Liver (tissue), 9 donors: ENCODE results near the gene NAT9. TPM values are rescaled to one million over a fixed set of nuclear protein-coding genes. Genes with fewer than 3 reads are reported as not detected.

ENCODE experiments used
- DNase-seq: peaks from one replicate; pipeline ENCODE4 v3.0.0-alpha.2; 2017; ENCODE audit warnings: low spot score
- H3K27ac ChIP-seq, 2 donors: one replicate each; pipeline ENCODE4 v1.7.0; 2013; ENCODE audit warnings: inconsistent platforms in 2 of 2, low read length in 2 of 2, control low read depth in 1 of 2, low read depth in 1 of 2, mild to moderate bottlenecking in 1 of 2
- H3K27me3 ChIP-seq, 4 donors: one replicate each; pipeline versions ENCODE4 v1.6.1 to v1.7.0; 2013; ENCODE audit warnings: low read length in 3 of 4, inconsistent platforms in 1 of 4, mild to moderate bottlenecking in 1 of 4, moderate library complexity in 1 of 4; ENCODE audit not compliant: control insufficient read depth in 4 of 4, insufficient read depth in 4 of 4
- H3K36me3 ChIP-seq, 4 donors: one replicate each; pipeline versions ENCODE4 v1.6.1 to v1.7.0; 2013; ENCODE audit warnings: low read length in 3 of 4, mild to moderate bottlenecking in 3 of 4, low read depth in 1 of 4, moderate library complexity in 1 of 4; ENCODE audit not compliant: control insufficient read depth in 4 of 4, insufficient read depth in 3 of 4
- H3K4me1 ChIP-seq, 4 donors: one replicate each; pipeline versions ENCODE4 v1.6.1 to v1.7.0; 2013; ENCODE audit warnings: low read length in 3 of 4, mild to moderate bottlenecking in 3 of 4, moderate library complexity in 1 of 4; ENCODE audit not compliant: control insufficient read depth in 4 of 4, insufficient read depth in 4 of 4
- H3K4me3 ChIP-seq, 3 donors: one replicate each; pipeline versions ENCODE4 v1.6.1 to v1.7.0; 2013; ENCODE audit warnings: low read length in 3 of 3, control low read depth in 1 of 3, low read depth in 1 of 3, mild to moderate bottlenecking in 1 of 3
- H3K9ac ChIP-seq, 2 donors: one replicate each; pipeline ENCODE4 v1.7.0; 2013; ENCODE audit warnings: low read length in 2 of 2, mild to moderate bottlenecking in 2 of 2, moderate library complexity in 2 of 2, control low read depth in 1 of 2, low read depth in 1 of 2
- H3K9me3 ChIP-seq, 4 donors: one replicate each; pipeline versions ENCODE4 v1.6.1 to v1.7.0; 2013; ENCODE audit warnings: low read length in 3 of 4; ENCODE audit not compliant: control insufficient read depth in 4 of 4
- FOXA2 ChIP-seq: IDR thresholded peaks from 2 replicates; pipeline ENCODE4 v1.6.1; 2016; ENCODE audit warnings: antibody characterized with exemption
- GABPA ChIP-seq, 2 donors: IDR thresholded peaks in 1 of 2; conservative IDR thresholded peaks in 1 of 2; 2 replicates each; pipeline ENCODE4 v1.6.1; 2016; ENCODE audit warnings: antibody characterized with exemption in 2 of 2, mild to moderate bottlenecking in 1 of 2, moderate library complexity in 1 of 2
- HNF4A ChIP-seq, 2 donors: conservative IDR thresholded peaks; 2 replicates each; pipeline ENCODE4 v1.6.1; 2016; ENCODE audit warnings: antibody characterized with exemption in 2 of 2, mild to moderate bottlenecking in 2 of 2
- RAD21 ChIP-seq, 2 donors: IDR thresholded peaks; 2 replicates each; pipeline ENCODE4 v1.6.1; 2016; ENCODE audit warnings: antibody characterized with exemption in 2 of 2, mild to moderate bottlenecking in 2 of 2
- RXRA ChIP-seq, 2 donors: IDR thresholded peaks; 2 replicates each; pipeline ENCODE4 v1.6.1; 2017 to 2018; ENCODE audit warnings: antibody characterized with exemption in 2 of 2, mild to moderate bottlenecking in 1 of 2
- SP1 ChIP-seq: IDR thresholded peaks from 2 replicates; pipeline ENCODE4 v1.6.1; 2018; ENCODE audit warnings: antibody characterized with exemption, mild to moderate bottlenecking
- TAF1 ChIP-seq: conservative IDR thresholded peaks from 2 replicates; pipeline ENCODE4 v1.6.1; 2016; ENCODE audit warnings: antibody characterized with exemption, mild to moderate bottlenecking
- WGBS: extraction: QIAGEN DNeasy Blood & Tissue Kit; methylation state at CpG from one replicate; pipeline ENCODE4 v1.1.7; 2013; 5-methylcytosine and 5-hydroxymethylcytosine counted together
- polyA plus RNA-seq, 2 donors: library from polyadenylated mRNA; stranded (reverse) in 1 of 2; unstranded in 1 of 2; fragments of 200-250 nt in 1 of 2; fragments of >200 nt in 1 of 2; fragmentation: Nextera tagmentation in 1 of 2; extraction: Ambion mirVana in 1 of 2; gene quantifications; one replicate each; pipeline versions ENCODE4 v1.2.1 to v1.2.3, GENCODE V29; 2013 to 2015
- total RNA-seq, 2 donors: library from RNA; depleted of rRNA; stranded (reverse); fragments of >200 nt; gene quantifications; one replicate each; pipeline ENCODE4 v1.2.3, GENCODE V29; 2014
- TF ChIP-seq, protein P1 (sequence below): fragments of 150-350 bp; IDR thresholded peaks from 2 replicates; pipeline ENCODE4 v1.5.1; 2017; ENCODE audit warnings: improper control_type of control experiment, low read depth, low read length; ENCODE audit not compliant: missing input control
- TF ChIP-seq, protein P2 (sequence below): IDR thresholded peaks from 2 replicates; pipeline ENCODE4 v1.6.1; 2016; ENCODE audit warnings: antibody characterized with exemption
- TF ChIP-seq, protein P3 (sequence below): IDR thresholded peaks from 2 replicates; pipeline ENCODE4 v1.6.1; 2016; ENCODE audit warnings: antibody characterized with exemption
- donor health status: healthy.
- donor health status: healthy.
- donor health status: healthy.
- donor health status: healthy.
- donor health status: healthy.

The NAT9 gene
- total and polyA plus RNA-seq, 4 donors = 8.1 to 25.5 (median 17.1) TPM

DNA sequence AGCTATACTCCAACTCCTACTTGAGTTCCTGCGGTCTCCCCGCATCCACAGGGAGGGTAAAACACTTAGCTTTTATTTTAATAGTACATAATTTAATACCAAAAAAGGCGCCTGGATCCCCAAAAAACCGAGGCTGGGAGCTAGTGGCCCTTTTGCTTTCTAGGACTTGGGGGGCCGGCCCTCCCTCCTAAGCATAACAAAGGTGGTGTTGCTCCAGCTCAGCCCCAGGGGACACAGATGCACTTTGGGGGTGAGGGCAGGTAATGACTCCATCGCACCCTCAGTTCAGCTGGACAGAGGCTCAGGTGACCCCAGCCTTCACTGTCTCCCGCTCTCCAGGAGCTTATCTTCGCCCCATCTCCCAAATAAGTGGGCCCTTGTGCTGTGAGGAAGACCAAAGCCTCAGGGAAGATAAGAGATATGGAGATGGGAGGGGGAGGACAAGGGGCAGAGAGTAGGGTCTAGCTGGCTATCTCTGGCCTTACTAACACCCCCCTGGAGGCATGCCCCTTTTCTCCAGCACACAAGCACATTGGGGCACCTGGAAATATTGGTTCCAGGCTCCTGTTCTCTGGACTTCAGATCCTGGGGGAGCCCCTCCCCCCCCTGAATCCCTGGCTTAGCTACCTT lies 30.5 kb downstream of the NAT9 start:
- TF ChIP-seq TAF1 (no peak), FOXA2 (no peak), SP1 (no peak), HNF4A (conservative IDR thresholded peaks at IDR 0.05) (no peak), RAD21 (IDR thresholded peaks at IDR 0.05) (no peak), GABPA (IDR thresholded peaks at IDR 0.05 in 1 of 2, conservative IDR thresholded peaks at IDR 0.05 in 1 of 2) (no peak)
- TF ChIP-seq, protein P1, sequence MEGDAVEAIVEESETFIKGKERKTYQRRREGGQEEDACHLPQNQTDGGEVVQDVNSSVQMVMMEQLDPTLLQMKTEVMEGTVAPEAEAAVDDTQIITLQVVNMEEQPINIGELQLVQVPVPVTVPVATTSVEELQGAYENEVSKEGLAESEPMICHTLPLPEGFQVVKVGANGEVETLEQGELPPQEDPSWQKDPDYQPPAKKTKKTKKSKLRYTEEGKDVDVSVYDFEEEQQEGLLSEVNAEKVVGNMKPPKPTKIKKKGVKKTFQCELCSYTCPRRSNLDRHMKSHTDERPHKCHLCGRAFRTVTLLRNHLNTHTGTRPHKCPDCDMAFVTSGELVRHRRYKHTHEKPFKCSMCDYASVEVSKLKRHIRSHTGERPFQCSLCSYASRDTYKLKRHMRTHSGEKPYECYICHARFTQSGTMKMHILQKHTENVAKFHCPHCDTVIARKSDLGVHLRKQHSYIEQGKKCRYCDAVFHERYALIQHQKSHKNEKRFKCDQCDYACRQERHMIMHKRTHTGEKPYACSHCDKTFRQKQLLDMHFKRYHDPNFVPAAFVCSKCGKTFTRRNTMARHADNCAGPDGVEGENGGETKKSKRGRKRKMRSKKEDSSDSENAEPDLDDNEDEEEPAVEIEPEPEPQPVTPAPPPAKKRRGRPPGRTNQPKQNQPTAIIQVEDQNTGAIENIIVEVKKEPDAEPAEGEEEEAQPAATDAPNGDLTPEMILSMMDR = no peak
- TF ChIP-seq, protein P2, sequence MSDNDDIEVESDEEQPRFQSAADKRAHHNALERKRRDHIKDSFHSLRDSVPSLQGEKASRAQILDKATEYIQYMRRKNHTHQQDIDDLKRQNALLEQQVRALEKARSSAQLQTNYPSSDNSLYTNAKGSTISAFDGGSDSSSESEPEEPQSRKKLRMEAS = no peak
- TF ChIP-seq, protein P3, sequence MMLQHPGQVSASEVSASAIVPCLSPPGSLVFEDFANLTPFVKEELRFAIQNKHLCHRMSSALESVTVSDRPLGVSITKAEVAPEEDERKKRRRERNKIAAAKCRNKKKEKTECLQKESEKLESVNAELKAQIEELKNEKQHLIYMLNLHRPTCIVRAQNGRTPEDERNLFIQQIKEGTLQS = no peak
- H3K4me1 ChIP-seq = peaks cover 6 to 38% (median 17%) of the 10 kb centered on the region in 4 donors
- 94% methylated on average over 8 of the region's 8 CpGs for WGBS
- no peak overlapping the region for H3K27ac ChIP-seq
- H3K4me3 ChIP-seq = no peak overlapping the region
- no peaks in the 10 kb centered on the region for H3K36me3 ChIP-seq
- no peak overlapping the region for H3K9ac ChIP-seq
- no peaks in the 10 kb centered on the region for H3K9me3 ChIP-seq
- no peak for DNase-seq
- no peaks in the 10 kb centered on the region for H3K27me3 ChIP-seq

DNA sequence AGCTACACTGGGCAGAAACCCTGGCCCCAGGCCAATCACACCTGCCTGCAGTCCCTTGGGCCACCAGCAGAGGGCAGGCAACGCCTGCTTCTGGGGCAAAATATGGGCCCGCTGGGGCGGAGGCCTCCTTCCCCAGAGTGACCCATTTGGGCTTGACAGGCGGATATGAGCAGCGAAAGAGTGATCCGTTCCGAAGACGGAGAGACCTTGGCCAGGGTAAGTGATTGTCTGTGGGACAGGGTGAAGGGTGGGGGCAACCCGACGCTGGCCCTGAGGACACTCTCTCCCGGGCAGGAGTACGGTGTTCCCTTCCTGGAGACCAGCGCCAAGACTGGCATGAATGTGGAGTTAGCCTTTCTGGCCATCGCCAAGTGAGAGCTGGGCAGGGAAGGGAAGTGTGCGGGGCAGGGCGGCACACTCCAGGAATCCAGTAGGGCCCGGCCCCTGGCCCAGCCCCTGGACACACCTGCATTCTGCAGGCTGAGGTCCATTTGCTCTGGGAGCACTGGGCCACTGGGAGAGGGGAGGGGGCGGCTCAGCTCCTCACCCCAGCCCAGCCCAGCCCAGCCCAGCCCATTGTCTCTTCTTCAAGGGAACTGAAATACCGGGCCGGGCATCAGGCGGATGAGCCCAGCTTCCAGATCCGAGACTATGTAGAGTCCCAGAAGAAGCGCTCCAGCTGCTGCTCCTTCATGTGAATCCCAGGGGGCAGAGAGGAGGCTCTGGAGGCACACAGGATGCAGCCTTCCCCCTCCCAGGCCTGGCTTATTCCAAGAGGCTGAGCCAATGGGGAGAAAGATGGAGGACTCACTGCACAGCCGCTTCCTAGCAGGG lies 31.2 kb downstream of the NAT9 start:
- H3K4me3 ChIP-seq = peak overlapping the region in 2 of 3 donors; percentile 22 to 26
- whole genome bisulfite sequencing = 33% methylated on average over 24 of the region's 24 CpGs
- H3K36me3 ChIP-seq = no peaks in the 10 kb centered on the region
- H3K4me1 ChIP-seq = peaks cover 6 to 34% (median 17%) of the 10 kb centered on the region in 4 donors
- H3K27ac ChIP-seq = peak overlapping the region; percentile 20 to 21
- TF ChIP-seq SP1 (peak; percentile 41), GABPA (IDR thresholded peaks at IDR 0.05 in 1 of 2, conservative IDR thresholded peaks at IDR 0.05 in 1 of 2) (no peak), RAD21 (IDR thresholded peaks at IDR 0.05) (peak; percentile 100), RXRA (IDR thresholded peaks at IDR 0.05) (peak in 1 of 2 donors; percentile 46)
- TF ChIP-seq, protein P3 = no peak
- TF ChIP-seq, protein P1 = peak; percentile 99
- DNase-seq = peak; percentile 97
- H3K9me3 ChIP-seq = no peaks in the 10 kb centered on the region
- H3K27me3 ChIP-seq = no peaks in the 10 kb centered on the region
- peak overlapping the region in 1 of 2 donors; percentile 8 for H3K9ac ChIP-seq
